ENCODE measurements around the gene ARSH.
"Not testable (repeated sequence)": the region's sequence is repeated elsewhere in the genome, so short reads cannot be mapped to it uniquely, and the experiment has no call there.

Gene ARSH

DNA sequence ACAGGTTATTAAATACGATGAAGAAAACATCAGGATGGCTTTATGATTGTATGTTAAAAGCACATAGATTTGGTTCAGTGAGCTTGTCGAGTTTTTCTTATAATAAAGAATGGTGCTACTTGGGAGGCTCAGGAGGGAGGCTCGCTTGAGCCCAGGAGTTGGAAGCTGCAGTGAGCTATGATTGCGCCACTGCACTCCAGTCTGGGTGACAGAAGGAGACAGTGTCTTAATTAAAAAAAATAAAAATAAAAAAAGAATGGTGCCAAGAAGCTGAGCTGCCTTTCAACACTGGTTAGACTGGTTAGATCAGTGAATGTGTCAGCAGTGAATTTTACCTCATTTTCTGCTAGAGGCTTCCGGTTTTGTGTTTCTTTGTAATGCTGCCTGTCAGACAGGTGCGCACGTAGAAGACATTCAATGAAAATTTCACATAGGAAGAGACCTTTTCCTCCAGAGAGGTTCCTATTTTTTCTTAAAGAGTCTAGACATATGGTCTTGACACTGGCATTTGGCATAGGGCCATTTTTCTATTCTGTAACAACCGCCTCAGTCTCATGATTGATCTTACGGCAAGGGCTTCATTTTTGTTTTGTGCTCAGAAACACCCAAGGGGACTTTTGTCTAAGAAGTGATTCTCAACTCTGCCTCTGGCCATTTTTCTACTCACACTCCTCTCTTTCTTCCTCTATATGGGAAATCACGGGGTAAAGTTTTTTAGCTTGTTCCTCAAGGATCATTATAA is 19.9 kb downstream of the ARSH start:
- Histone ChIP-seq H3K36me3 (ENCODE audit: control insufficient read depth in 1 of 2, insufficient read depth in 2 of 2, low read length in 2 of 2) (no peaks in the 10 kb centered on the region), H3K9me3 (ENCODE audit: control insufficient read depth in 1 of 2, low read length in 2 of 2) (no peaks in the 10 kb centered on the region), H3K4me1 (ENCODE audit: control insufficient read depth in 1 of 2, insufficient read depth in 2 of 2, low read length in 2 of 2) (no peaks in the 10 kb centered on the region), H3K27me3 (ENCODE audit: control insufficient read depth in 1 of 2, insufficient read depth in 2 of 2, low read length in 2 of 2) (no peaks in the 10 kb centered on the region), H3K4me3 (ENCODE audit: low read depth in 1 of 2, low read length in 2 of 2) (no peak overlapping the region), H3K9ac (ENCODE audit: low read depth in 1 of 2, low read length in 2 of 2) (no peak overlapping the region), H3K27ac (ENCODE audit: low read depth, low read length) (no peak overlapping the region)

DNA sequence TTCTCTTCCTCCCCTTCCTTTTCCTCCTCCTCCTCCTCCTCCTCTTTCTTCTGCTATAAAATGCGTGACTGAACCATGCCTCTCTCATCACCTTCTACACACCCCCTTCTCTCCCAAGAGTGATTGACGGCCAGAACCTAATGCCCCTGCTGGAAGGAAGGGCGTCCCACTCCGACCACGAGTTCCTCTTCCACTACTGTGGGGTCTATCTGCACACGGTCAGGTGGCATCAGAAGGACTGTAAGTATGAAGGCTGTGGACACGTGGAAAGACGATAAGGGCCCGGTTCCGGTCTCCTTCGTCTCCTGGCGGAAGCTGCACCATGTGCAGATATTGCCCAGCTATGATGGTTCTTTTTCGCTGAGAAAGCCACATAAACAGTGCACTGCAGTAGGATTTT is 22.8 kb downstream of the ARSH start:
- H3K27me3 ChIP-seq (ENCODE audit: control insufficient read depth in 1 of 2, insufficient read depth in 2 of 2, low read length in 2 of 2), result no peaks in the 10 kb centered on the region
- no peak overlapping the region for H3K4me3 ChIP-seq (ENCODE audit: low read depth in 1 of 2, low read length in 2 of 2)

DNA sequence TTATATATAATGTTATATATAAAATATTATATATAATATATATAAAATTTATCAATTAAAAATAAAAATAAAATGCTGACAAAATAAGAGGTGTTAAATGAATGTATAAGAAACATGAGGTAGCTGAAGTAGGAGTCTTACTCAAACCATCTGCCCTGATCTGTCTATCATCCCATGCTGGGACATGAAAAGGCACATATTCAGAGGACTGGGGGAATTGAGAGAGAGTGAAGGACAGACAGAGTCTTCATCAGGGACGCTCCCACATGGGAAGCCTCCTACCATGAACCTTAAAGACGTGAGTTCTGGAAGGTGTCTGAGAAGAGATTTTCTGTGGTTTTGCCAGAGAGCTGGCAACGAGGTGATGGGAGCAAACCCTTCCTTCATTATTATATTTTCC is 30.9 kb downstream of the ARSH start:
- H3K4me1 ChIP-seq (ENCODE audit: control insufficient read depth in 1 of 2, insufficient read depth in 2 of 2, low read length in 2 of 2), result peaks cover 0 to 4% of the 10 kb centered on the region in 2 donors
- no peaks in the 10 kb centered on the region for H3K9me3 ChIP-seq (ENCODE audit: control insufficient read depth in 1 of 2, low read length in 2 of 2)
- no peaks in the 10 kb centered on the region for H3K36me3 ChIP-seq (ENCODE audit: control insufficient read depth in 1 of 2, insufficient read depth in 2 of 2, low read length in 2 of 2)
- H3K9ac ChIP-seq (ENCODE audit: low read depth in 1 of 2, low read length in 2 of 2), result no peak overlapping the region
- no peaks in the 10 kb centered on the region for H3K27me3 ChIP-seq (ENCODE audit: control insufficient read depth in 1 of 2, insufficient read depth in 2 of 2, low read length in 2 of 2)
- H3K27ac ChIP-seq (ENCODE audit: low read depth, low read length), result no peak overlapping the region
- no peak overlapping the region for H3K4me3 ChIP-seq (ENCODE audit: low read depth in 1 of 2, low read length in 2 of 2)

More for the DNA sequence above, 22.8 kb downstream of the ARSH start:
- Histone ChIP-seq H3K36me3 (ENCODE audit: control insufficient read depth in 1 of 2, insufficient read depth in 2 of 2, low read length in 2 of 2) (no peaks in the 10 kb centered on the region), H3K4me1 (ENCODE audit: control insufficient read depth in 1 of 2, insufficient read depth in 2 of 2, low read length in 2 of 2) (no peaks in the 10 kb centered on the region), H3K27ac (ENCODE audit: low read depth, low read length) (no peak overlapping the region), H3K9me3 (ENCODE audit: control insufficient read depth in 1 of 2, low read length in 2 of 2) (no peaks in the 10 kb centered on the region), H3K9ac (ENCODE audit: low read depth in 1 of 2, low read length in 2 of 2) (no peak overlapping the region)

GRCh38 chrX:3044196-3044595 is 37.9 kb downstream of the ARSH start:
- H3K27ac ChIP-seq (ENCODE audit: low read depth, low read length), result no peak overlapping the region

DNA sequence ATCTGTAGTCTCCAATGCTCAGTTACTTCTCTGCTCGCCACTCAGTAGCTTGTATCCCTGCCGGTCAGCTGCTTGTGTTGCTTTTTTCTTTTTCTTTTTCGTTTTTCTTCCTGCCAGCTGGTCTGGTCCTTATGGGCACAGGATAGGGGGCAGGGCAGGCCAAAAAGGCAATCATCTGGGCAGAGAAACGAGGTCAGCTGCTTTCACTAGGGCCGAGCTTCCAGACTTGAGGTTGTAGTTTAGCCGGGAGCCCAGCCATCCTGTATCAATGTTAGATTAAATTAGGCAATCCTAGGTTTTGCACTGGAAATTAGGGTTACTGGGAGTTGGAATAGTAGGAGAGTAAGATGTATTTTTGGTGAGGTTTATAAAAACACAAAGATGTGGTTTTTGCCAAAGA is 38.3 kb downstream of the ARSH start:
- H3K36me3 ChIP-seq (ENCODE audit: control insufficient read depth in 1 of 2, insufficient read depth in 2 of 2, low read length in 2 of 2), result no peaks in the 10 kb centered on the region
- H3K4me1 ChIP-seq (ENCODE audit: control insufficient read depth in 1 of 2, insufficient read depth in 2 of 2, low read length in 2 of 2), result peaks cover 0 to 4% of the 10 kb centered on the region in 2 donors
- H3K27me3 ChIP-seq (ENCODE audit: control insufficient read depth in 1 of 2, insufficient read depth in 2 of 2, low read length in 2 of 2), result no peaks in the 10 kb centered on the region
- no peak overlapping the region for H3K27ac ChIP-seq (ENCODE audit: low read depth, low read length)
- no peaks in the 10 kb centered on the region for H3K9me3 ChIP-seq (ENCODE audit: control insufficient read depth in 1 of 2, low read length in 2 of 2)
- H3K4me3 ChIP-seq (ENCODE audit: low read depth in 1 of 2, low read length in 2 of 2), result no peak overlapping the region
- no peak overlapping the region for H3K9ac ChIP-seq (ENCODE audit: low read depth in 1 of 2, low read length in 2 of 2)

More at GRCh38 chrX:3044196-3044595, 37.9 kb downstream of the ARSH start:
- H3K9ac ChIP-seq (ENCODE audit: low read depth in 1 of 2, low read length in 2 of 2), result no peak overlapping the region
- H3K36me3 ChIP-seq (ENCODE audit: control insufficient read depth in 1 of 2, insufficient read depth in 2 of 2, low read length in 2 of 2), result no peaks in the 10 kb centered on the region
- H3K27me3 ChIP-seq (ENCODE audit: control insufficient read depth in 1 of 2, insufficient read depth in 2 of 2, low read length in 2 of 2), result no peaks in the 10 kb centered on the region
- H3K4me1 ChIP-seq (ENCODE audit: control insufficient read depth in 1 of 2, insufficient read depth in 2 of 2, low read length in 2 of 2), result peaks cover 0 to 4% of the 10 kb centered on the region in 2 donors
- H3K9me3 ChIP-seq (ENCODE audit: control insufficient read depth in 1 of 2, low read length in 2 of 2), result no peaks in the 10 kb centered on the region
- no peak overlapping the region for H3K4me3 ChIP-seq (ENCODE audit: low read depth in 1 of 2, low read length in 2 of 2)

- Histone ChIP-seq H3K9me3 (ENCODE audit: control insufficient read depth in 1 of 2, low read length in 2 of 2) (no peaks in the 10 kb centered on the region), H3K4me1 (ENCODE audit: control insufficient read depth in 1 of 2, insufficient read depth in 2 of 2, low read length in 2 of 2) (no peaks in the 10 kb centered on the region), H3K27ac (ENCODE audit: low read depth, low read length) (no peak overlapping the region), H3K36me3 (ENCODE audit: control insufficient read depth in 1 of 2, insufficient read depth in 2 of 2, low read length in 2 of 2) (no peaks in the 10 kb centered on the region), H3K27me3 (ENCODE audit: control insufficient read depth in 1 of 2, insufficient read depth in 2 of 2, low read length in 2 of 2) (no peaks in the 10 kb centered on the region), H3K9ac (ENCODE audit: low read depth in 1 of 2, low read length in 2 of 2) (no peak overlapping the region), H3K4me3 (ENCODE audit: low read depth in 1 of 2, low read length in 2 of 2) (no peak overlapping the region)
Observed at GRCh38 chrX:3046253-3047240, 40.2 kb downstream of the ARSH start.

GRCh38 chrX:3050523-3051175 is 44.3 kb downstream of the ARSH start:
- H3K27ac ChIP-seq (ENCODE audit: low read depth, low read length); H3K9ac ChIP-seq (ENCODE audit: low read depth in 1 of 2, low read length in 2 of 2); H3K27me3 ChIP-seq (ENCODE audit: control insufficient read depth in 1 of 2, insufficient read depth in 2 of 2, low read length in 2 of 2); H3K36me3 ChIP-seq (ENCODE audit: control insufficient read depth in 1 of 2, insufficient read depth in 2 of 2, low read length in 2 of 2); H3K4me3 ChIP-seq (ENCODE audit: low read depth in 1 of 2, low read length in 2 of 2); H3K4me1 ChIP-seq (ENCODE audit: control insufficient read depth in 1 of 2, insufficient read depth in 2 of 2, low read length in 2 of 2); H3K9me3 ChIP-seq (ENCODE audit: control insufficient read depth in 1 of 2, low read length in 2 of 2): not testable (repeated sequence)

GRCh38 chrX:3052860-3053259 is 46.5 kb downstream of the ARSH start:
- Histone ChIP-seq H3K36me3 (ENCODE audit: control insufficient read depth in 1 of 2, insufficient read depth in 2 of 2, low read length in 2 of 2) (no peaks in the 10 kb centered on the region), H3K27ac (ENCODE audit: low read depth, low read length) (no peak overlapping the region), H3K9ac (ENCODE audit: low read depth in 1 of 2, low read length in 2 of 2) (no peak overlapping the region), H3K9me3 (ENCODE audit: control insufficient read depth in 1 of 2, low read length in 2 of 2) (no peaks in the 10 kb centered on the region), H3K4me1 (ENCODE audit: control insufficient read depth in 1 of 2, insufficient read depth in 2 of 2, low read length in 2 of 2) (no peaks in the 10 kb centered on the region), H3K27me3 (ENCODE audit: control insufficient read depth in 1 of 2, insufficient read depth in 2 of 2, low read length in 2 of 2) (no peaks in the 10 kb centered on the region), H3K4me3 (ENCODE audit: low read depth in 1 of 2, low read length in 2 of 2) (no peak overlapping the region)

GRCh38 chrX:3066555-3066954 is 60.2 kb downstream of the ARSH start:
- Histone ChIP-seq H3K4me3 (ENCODE audit: low read depth in 1 of 2, low read length in 2 of 2) (no peak overlapping the region), H3K36me3 (ENCODE audit: control insufficient read depth in 1 of 2, insufficient read depth in 2 of 2, low read length in 2 of 2) (no peaks in the 10 kb centered on the region), H3K9me3 (ENCODE audit: control insufficient read depth in 1 of 2, low read length in 2 of 2) (no peaks in the 10 kb centered on the region), H3K27ac (ENCODE audit: low read depth, low read length) (no peak overlapping the region), H3K9ac (ENCODE audit: low read depth in 1 of 2, low read length in 2 of 2) (no peak overlapping the region), H3K4me1 (ENCODE audit: control insufficient read depth in 1 of 2, insufficient read depth in 2 of 2, low read length in 2 of 2) (no peaks in the 10 kb centered on the region), H3K27me3 (ENCODE audit: control insufficient read depth in 1 of 2, insufficient read depth in 2 of 2, low read length in 2 of 2) (no peaks in the 10 kb centered on the region)

- Histone ChIP-seq H3K27ac (ENCODE audit: low read depth, low read length) (no peak overlapping the region), H3K36me3 (ENCODE audit: control insufficient read depth in 1 of 2, insufficient read depth in 2 of 2, low read length in 2 of 2) (no peaks in the 10 kb centered on the region), H3K9ac (ENCODE audit: low read depth in 1 of 2, low read length in 2 of 2) (no peak overlapping the region), H3K9me3 (ENCODE audit: control insufficient read depth in 1 of 2, low read length in 2 of 2) (no peaks in the 10 kb centered on the region), H3K4me1 (ENCODE audit: control insufficient read depth in 1 of 2, insufficient read depth in 2 of 2, low read length in 2 of 2) (no peaks in the 10 kb centered on the region), H3K4me3 (ENCODE audit: low read depth in 1 of 2, low read length in 2 of 2) (no peak overlapping the region), H3K27me3 (ENCODE audit: control insufficient read depth in 1 of 2, insufficient read depth in 2 of 2, low read length in 2 of 2) (no peaks in the 10 kb centered on the region)
Observed at GRCh38 chrX:3075959-3076358, 69.6 kb downstream of the ARSH start.

Data from duodenal mucosa (tissue), 2 donors.